ENCODE measurements around the gene LRRC18.

DNA sequence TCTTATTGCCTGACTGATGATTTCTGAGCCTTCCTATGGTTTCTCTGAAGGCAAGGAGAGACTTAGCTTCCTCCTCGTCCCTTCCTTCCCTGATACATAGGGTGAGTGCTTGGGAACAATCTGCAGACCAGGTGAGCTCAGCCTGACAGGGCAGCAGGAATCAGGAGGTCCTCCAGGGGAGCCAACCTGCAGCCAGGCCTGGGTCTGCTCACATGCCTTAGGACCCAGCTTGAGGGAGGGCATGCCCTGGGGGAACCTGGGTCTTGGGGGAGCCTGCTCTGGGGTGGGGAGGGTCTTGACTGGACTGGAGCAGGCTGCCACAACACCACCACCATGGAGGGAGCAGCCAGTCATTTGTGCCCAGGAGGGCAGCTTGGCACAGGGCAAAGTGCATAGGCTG, 57.7 kb downstream of the LRRC18 start:
- TF ChIP-seq, protein P1, sequence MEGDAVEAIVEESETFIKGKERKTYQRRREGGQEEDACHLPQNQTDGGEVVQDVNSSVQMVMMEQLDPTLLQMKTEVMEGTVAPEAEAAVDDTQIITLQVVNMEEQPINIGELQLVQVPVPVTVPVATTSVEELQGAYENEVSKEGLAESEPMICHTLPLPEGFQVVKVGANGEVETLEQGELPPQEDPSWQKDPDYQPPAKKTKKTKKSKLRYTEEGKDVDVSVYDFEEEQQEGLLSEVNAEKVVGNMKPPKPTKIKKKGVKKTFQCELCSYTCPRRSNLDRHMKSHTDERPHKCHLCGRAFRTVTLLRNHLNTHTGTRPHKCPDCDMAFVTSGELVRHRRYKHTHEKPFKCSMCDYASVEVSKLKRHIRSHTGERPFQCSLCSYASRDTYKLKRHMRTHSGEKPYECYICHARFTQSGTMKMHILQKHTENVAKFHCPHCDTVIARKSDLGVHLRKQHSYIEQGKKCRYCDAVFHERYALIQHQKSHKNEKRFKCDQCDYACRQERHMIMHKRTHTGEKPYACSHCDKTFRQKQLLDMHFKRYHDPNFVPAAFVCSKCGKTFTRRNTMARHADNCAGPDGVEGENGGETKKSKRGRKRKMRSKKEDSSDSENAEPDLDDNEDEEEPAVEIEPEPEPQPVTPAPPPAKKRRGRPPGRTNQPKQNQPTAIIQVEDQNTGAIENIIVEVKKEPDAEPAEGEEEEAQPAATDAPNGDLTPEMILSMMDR (IDR thresholded peaks at IDR 0.05): no peak
- TF ChIP-seq POLR2A (IDR thresholded peaks at IDR 0.05): no peak

Data from Peyer's patch (tissue), 4 donors.